VCaP (cell line): ENCODE results near the gene KDM1B.
A peak's percentile ranks its signal among the peaks of the same experiment; 100 is the strongest.

Experiments used
- H3K27ac ChIP-seq: fragments of 450-650 bp; 2 replicates; pipeline ENCODE4 v1.5.1; 2017
- TF ChIP-seq, protein P1 (sequence below): fragments of 450-650 bp; conservative IDR thresholded peaks from 2 replicates; pipeline ENCODE4 v1.5.1; 2017; ENCODE audit warnings: mild to moderate bottlenecking, moderate library complexity

The KDM1B gene

DNA sequence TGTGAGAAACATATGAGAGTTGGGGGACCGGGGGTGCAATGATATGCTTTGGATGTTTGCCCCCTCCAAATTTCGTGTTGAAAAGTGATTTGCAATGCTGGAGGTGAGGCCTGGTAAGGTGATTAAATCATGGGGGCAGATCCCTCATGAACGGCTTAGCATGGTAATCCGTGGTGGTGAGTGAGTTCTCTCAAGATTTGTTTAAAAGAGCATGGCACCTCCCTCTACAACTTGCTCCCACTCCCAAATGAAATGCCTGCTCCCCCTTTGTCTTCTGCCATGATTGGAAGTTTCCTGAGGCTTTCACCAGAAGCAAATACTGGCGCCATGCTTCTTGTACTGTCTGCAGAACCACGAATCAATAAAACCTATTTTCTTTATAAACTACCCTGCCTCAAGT is 106.7 kb downstream of the KDM1B start:
- TF ChIP-seq, protein P1, sequence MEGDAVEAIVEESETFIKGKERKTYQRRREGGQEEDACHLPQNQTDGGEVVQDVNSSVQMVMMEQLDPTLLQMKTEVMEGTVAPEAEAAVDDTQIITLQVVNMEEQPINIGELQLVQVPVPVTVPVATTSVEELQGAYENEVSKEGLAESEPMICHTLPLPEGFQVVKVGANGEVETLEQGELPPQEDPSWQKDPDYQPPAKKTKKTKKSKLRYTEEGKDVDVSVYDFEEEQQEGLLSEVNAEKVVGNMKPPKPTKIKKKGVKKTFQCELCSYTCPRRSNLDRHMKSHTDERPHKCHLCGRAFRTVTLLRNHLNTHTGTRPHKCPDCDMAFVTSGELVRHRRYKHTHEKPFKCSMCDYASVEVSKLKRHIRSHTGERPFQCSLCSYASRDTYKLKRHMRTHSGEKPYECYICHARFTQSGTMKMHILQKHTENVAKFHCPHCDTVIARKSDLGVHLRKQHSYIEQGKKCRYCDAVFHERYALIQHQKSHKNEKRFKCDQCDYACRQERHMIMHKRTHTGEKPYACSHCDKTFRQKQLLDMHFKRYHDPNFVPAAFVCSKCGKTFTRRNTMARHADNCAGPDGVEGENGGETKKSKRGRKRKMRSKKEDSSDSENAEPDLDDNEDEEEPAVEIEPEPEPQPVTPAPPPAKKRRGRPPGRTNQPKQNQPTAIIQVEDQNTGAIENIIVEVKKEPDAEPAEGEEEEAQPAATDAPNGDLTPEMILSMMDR, result no peak
- H3K27ac ChIP-seq, result no peak overlapping the region

DNA sequence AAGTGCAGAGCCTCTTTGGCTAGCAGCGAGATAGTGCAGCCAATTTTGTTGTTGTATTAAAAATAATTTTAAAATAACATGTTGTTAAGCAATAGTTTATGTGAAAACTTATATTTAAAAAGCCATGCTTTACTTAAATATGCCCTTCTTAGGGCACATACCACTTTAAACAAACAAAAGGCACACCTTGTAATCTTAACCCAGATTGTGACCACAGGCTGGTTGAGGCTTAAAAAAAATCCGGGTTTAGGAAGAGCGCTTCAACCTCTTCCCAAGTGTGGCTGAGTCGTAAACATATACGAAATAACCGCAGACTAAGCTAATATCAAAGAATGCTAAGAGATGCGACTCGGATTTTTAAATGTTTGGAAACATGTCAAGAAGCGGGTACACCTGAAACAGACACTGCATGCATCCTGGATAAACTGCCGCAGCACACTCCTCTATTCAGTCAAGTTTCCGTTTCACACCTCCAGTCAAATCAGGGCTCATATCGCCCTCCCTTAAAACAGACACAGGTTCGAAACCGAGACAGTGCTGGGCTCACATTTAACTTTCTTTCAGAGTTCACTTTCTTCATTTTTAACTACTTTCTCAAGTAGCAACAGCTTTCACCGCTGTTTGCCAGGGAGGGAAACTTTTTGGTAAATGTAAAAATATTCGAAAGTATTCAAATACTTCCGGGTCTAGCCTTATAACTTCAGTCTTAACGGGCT is 107.6 kb downstream of the KDM1B start:
- H3K27ac ChIP-seq, result no peak overlapping the region
- TF ChIP-seq, protein P1, result no peak

DNA sequence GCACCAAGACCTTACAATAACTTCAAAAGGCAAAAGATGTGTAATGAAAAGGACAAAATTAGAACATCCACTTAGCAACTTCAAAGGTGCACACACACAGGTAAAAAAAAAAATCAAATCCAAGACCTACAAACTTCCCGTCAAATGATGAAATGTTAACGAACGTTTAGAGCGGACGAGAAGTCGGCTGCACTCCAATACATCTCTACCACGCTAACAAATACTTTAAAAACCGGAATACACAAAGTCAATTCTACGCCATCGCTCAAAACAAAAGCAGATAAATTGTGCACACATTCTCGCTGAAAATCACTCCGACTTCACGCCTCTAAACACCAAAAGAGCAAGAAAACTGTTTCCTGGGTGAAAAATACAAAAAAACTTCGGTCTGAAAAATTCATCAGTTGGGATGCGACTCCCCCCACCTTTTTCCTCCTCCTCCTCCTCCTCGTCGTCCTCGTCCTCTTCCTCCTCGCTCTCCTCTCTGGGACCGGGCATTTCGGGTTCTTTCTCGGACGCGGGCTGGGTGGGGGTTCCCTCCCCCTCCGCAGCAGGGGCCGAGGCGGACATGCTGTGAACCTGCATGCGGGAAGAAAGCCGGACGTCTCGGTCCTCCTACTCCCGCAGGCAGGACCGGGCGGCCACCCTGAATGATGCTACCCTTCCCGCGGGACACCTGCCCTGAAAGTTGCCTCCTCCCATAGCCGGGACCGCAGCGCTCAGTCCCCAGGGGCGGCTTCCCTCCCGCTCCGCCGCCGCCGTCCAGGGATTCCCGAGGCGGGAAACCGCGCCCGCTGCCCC is 108.4 kb downstream of the KDM1B start:
- peak overlapping the region; percentile 79 for H3K27ac ChIP-seq
- TF ChIP-seq, protein P1, result no peak

DNA sequence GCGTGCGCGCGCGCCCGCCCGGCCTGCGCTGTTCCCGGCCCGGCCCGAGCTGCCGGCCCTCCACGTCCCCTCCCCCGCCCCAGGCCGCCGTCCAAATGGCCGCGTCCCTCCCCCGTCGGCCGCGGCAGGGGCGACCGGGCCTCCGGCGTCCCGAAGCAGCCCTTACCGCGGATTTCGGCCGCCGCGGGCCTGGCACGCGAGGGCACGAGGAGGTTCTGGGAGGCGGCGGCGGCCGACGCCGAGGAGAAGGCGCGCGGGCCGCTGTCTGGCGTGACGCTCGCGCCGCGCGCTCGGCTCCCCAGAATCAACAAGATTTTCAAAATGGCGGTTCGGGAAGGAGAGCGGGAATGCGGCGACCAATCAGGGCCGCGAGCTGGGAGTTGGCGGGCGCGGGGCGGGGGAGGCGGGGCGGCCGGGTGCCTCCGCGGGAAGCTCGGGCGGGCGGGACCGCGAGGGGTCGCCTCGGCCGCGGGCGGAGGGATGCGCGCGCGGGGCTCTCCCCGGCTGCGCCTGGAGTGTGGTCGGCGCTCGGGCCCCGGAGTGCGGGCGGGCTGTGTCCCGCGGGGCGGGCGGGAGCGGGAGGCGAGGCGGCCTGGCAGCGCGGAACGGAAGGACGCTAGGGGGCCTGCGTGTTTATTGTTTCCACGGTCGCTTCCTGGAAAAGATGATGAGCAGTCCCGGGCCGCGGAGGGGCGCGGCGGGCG is 109.1 kb downstream of the KDM1B start, which contains the start of gene DEK:
TSS of gene DEK (minus strand) at position 312 of the 704 bp plus-strand sequence. CDS start 543 bp downstream, outside the sequence.
- TF ChIP-seq, protein P1, result peak; percentile 26

DNA sequence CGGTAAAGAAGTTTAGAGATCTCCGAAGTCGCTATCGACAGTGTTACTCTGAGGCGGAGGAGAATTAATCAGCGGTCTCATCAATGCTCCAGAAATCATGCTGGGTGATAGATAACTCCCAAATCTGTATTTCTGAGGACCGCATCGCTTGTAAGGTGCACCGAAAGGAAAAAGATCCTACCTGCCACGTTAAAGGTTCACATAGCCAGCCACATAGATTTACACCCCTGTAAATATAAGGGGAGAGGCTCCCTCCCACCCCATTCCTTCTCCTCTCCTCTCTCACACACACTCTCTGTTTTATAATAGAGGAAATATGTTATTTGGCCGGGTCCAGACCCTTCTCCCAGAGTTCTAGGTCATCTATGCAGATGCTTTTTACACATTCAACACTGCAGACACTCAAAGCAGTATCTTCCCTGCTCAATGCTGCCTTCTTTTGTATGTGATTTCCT is 109.7 kb downstream of the KDM1B start:
- H3K27ac ChIP-seq, result peak overlapping the region; percentile 79
- TF ChIP-seq, protein P1, result no peak

More for the DNA sequence above, 109.1 kb downstream of the KDM1B start, which contains the start of gene DEK:
- H3K27ac ChIP-seq, result peak within 1 kb of the TSS; percentile 79

DNA sequence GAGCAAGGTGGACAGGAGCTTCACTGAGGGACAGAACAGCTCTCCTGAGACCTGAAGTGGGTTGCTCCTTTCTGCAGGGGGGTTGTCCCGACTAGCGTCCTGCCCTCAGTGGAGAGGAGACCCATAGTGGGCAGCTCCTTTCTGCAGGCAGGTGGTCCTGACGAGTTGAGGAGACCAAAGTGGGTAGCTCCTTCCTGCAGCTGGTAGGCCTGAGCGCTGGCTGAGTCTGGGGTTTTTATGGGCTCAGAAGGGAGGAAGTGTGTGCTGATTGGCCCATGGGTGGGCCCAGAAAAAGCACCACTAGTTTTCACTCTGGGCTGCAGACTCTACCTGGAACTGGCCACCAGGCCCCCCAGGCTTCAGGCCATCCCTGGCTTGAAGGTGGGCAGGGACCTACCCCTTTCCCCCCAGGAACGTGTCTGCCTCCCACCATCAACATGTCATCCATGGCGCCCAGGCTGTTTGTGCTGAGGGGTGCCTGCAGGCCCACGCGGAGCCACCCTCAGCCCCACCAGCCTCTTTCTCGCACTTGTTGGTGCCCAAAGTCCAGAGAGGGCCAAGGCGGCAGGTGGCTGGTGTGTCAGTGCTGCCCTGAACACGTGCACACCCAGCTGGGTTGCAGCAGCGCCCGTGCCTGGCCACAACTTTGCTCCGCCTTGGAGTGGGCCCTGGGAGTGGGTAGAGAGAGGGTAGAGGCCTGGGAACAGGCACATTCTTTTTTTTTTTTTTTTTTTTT is 110.7 kb downstream of the KDM1B start:
- TF ChIP-seq, protein P1, result no peak
- H3K27ac ChIP-seq, result no peak overlapping the region
